Measurements from ENCODE around the gene KRT74. TPM values are rescaled to one million over a fixed set of nuclear protein-coding genes. Genes with fewer than 3 reads are reported as not detected.

Gene KRT74
- total RNA-seq, 1 donor from 2014 or later, result not detected

DNA sequence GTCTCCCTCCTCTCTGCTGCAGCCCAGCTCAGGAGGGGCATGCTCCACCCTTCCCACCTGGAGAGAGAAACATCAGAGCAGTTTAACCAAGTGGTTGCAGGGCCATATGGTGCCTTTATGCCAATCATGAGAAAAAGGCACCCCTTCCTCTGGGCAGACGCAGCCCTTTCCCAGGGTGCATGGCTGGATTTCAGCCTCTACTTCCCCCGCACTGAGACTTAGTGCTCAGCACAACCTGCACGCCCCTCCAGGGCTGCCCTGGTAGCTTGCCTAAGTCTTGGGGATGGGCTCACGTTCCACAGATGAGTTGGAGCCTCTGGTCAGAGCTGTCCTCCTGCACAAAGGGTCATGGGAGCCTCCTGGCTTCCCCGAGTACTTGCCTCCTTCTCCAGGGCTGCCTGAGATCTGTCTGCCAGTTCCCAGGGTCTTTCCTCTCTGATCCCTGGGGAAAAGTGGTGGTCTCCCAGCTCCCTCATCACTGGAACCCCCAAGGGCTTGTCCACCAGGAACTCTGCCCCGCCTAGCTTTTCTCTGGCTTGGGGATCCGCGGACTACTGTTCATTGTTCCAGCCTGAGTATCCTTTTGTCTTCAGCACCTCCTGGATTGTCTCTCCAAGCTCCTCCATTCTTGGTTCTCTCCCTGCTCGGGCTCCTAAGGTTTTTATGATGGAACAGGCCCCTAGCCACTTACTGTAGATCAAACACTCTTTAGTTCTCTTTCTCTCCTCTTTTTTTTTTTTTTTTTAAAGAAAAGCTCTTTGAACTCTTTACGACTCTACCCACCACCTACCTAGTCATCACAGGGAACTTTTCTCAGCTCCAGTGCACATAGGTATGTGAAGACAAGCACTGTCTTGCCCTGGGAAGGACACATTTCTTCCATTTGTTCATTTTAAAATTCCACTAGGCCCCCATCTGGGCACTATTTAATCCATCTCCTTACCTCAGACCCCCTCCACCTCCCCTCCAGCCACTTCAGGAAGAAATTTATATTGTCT is 6.1 kb upstream of the KRT74 start:
- H3K9me3 Mint-ChIP-seq, result no peaks in the 10 kb centered on the region
- peak overlapping the region; percentile 75 for H3K27ac Mint-ChIP-seq
- H3K27me3 Mint-ChIP-seq, result peaks cover 5% of the 10 kb centered on the region
- no peak overlapping the region for H3K4me3 Mint-ChIP-seq
- TF ChIP-seq, protein P1, sequence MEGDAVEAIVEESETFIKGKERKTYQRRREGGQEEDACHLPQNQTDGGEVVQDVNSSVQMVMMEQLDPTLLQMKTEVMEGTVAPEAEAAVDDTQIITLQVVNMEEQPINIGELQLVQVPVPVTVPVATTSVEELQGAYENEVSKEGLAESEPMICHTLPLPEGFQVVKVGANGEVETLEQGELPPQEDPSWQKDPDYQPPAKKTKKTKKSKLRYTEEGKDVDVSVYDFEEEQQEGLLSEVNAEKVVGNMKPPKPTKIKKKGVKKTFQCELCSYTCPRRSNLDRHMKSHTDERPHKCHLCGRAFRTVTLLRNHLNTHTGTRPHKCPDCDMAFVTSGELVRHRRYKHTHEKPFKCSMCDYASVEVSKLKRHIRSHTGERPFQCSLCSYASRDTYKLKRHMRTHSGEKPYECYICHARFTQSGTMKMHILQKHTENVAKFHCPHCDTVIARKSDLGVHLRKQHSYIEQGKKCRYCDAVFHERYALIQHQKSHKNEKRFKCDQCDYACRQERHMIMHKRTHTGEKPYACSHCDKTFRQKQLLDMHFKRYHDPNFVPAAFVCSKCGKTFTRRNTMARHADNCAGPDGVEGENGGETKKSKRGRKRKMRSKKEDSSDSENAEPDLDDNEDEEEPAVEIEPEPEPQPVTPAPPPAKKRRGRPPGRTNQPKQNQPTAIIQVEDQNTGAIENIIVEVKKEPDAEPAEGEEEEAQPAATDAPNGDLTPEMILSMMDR (conservative IDR thresholded peaks at IDR 0.05), result no peak
- no peaks in the 10 kb centered on the region for H3K36me3 Mint-ChIP-seq
- H3K4me1 Mint-ChIP-seq (ENCODE audit: unreplicated experiment), result peaks cover 20% of the 10 kb centered on the region
- DNase-seq (ENCODE audit: extremely low spot score, unreplicated experiment), result no peak

GRCh38 chr12:52578469-52578868 is 4.8 kb upstream of the KRT74 start:
- Mint-ChIP-seq H3K4me1 (ENCODE audit: unreplicated experiment) (peaks cover 20% of the 10 kb centered on the region), H3K9me3 (no peaks in the 10 kb centered on the region), H3K36me3 (no peaks in the 10 kb centered on the region), H3K27ac (no peak overlapping the region), H3K4me3 (no peak overlapping the region), H3K27me3 (peaks cover 5% of the 10 kb centered on the region)
- DNase-seq (ENCODE audit: extremely low spot score, unreplicated experiment), result no peak
- TF ChIP-seq, protein P1 (conservative IDR thresholded peaks at IDR 0.05), result no peak

GRCh38 chr12:52577316-52577715 is 3.7 kb upstream of the KRT74 start:
- Mint-ChIP-seq H3K4me3 (no peak overlapping the region), H3K4me1 (ENCODE audit: unreplicated experiment) (peaks cover 12% of the 10 kb centered on the region), H3K9me3 (no peaks in the 10 kb centered on the region), H3K36me3 (no peaks in the 10 kb centered on the region), H3K27me3 (peaks cover 14% of the 10 kb centered on the region), H3K27ac (no peak overlapping the region)
- TF ChIP-seq, protein P1 (conservative IDR thresholded peaks at IDR 0.05), result no peak
- DNase-seq (ENCODE audit: extremely low spot score, unreplicated experiment), result no peak

GRCh38 chr12:52575948-52576347 is 2.3 kb upstream of the KRT74 start:
- DNase-seq (ENCODE audit: extremely low spot score, unreplicated experiment), result no peak
- peaks cover 18% of the 10 kb centered on the region for H3K27me3 Mint-ChIP-seq
- H3K4me3 Mint-ChIP-seq, result no peak overlapping the region
- H3K9me3 Mint-ChIP-seq, result no peaks in the 10 kb centered on the region
- TF ChIP-seq, protein P1 (conservative IDR thresholded peaks at IDR 0.05), result no peak
- peaks cover 12% of the 10 kb centered on the region for H3K4me1 Mint-ChIP-seq (ENCODE audit: unreplicated experiment)
- H3K27ac Mint-ChIP-seq, result peak overlapping the region; percentile 9
- H3K36me3 Mint-ChIP-seq, result no peaks in the 10 kb centered on the region

DNA sequence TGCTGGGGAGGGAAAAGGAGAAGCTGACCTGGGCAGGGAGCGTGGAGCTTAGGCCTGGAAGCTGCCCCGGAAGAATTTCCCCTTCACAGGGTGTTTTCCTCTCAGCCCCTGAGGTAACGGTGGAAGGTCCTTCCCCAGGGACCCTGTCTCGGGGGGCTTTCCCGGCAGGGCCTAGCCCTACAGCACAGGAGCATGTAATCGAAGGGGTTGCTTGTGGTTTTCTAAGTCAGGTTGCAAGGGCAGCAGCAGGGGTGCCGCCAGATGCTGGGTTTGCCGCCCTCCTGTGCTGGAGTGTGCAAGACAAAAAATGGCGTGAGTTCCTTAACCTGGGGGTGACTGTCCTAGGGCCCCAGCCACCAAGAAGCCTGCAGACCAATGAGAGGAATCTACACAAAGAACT is 1.6 kb upstream of the KRT74 start:
- DNase-seq (ENCODE audit: extremely low spot score, unreplicated experiment), result no peak
- H3K4me3 Mint-ChIP-seq, result no peak overlapping the region
- no peak overlapping the region for H3K27ac Mint-ChIP-seq
- H3K36me3 Mint-ChIP-seq, result no peaks in the 10 kb centered on the region
- peaks cover 5% of the 10 kb centered on the region for H3K4me1 Mint-ChIP-seq (ENCODE audit: unreplicated experiment)
- peaks cover 25% of the 10 kb centered on the region for H3K27me3 Mint-ChIP-seq
- TF ChIP-seq, protein P1 (conservative IDR thresholded peaks at IDR 0.05), result no peak
- no peaks in the 10 kb centered on the region for H3K9me3 Mint-ChIP-seq

Measured in type B pancreatic cell (in vitro differentiated cells).